Fibroblast of peridontal ligament (primary cell): ENCODE results near the gene RBBP8.
"Not testable (repeated sequence)": the region's sequence is repeated elsewhere in the genome, so short reads cannot be mapped to it uniquely, and the experiment has no call there.

Experiments used
- DNase-seq: peaks from one replicate; pipeline ENCODE4 v3.0.0-alpha.2; 2010; ENCODE audit errors: extremely low read depth

The RBBP8 gene

GRCh38 chr18:22933206-22933965 is at the start of gene RBBP8:
RBBP8 (plus strand) TSS chr18:22933328; CDS start chr18:22936852, 3,524 bp downstream.
- peak; percentile 69 for DNase-seq

GRCh38 chr18:22883827-22884226 is 49.3 kb upstream of the RBBP8 start:
- no peak for DNase-seq

GRCh38 chr18:22885694-22886093 is 47.4 kb upstream of the RBBP8 start:
- DNase-seq, result not testable (repeated sequence)

DNA sequence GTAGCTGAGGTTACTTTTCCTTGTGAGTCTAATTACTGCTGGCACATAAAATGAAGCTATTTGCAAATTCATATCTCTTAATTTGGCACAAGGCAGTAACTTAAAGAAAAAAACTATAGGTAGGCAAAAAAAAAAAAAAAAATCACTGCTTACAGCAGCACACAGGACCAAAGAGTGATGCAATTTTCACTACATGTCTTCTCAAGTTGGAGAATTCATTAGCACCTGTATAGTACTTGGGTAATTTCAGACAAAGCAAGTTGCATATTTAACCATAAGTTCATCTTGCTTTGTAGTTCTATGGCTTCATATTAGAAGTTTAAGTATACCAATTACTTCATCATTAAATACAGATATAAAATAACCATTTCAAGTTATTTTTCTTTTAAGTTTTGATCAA is 33.7 kb upstream of the RBBP8 start:
- no peak for DNase-seq

GRCh38 chr18:22900558-22901238 is 32.4 kb upstream of the RBBP8 start:
- peak; percentile 57 for DNase-seq

- DNase-seq, result no peak
Measured at GRCh38 chr18:22902093-22902492, 31.0 kb upstream of the RBBP8 start.

- not testable (repeated sequence) for DNase-seq
Measured at GRCh38 chr18:22903248-22903647, 29.9 kb upstream of the RBBP8 start.

- DNase-seq, result no peak
Measured at GRCh38 chr18:22912149-22912548, 21.0 kb upstream of the RBBP8 start.

DNA sequence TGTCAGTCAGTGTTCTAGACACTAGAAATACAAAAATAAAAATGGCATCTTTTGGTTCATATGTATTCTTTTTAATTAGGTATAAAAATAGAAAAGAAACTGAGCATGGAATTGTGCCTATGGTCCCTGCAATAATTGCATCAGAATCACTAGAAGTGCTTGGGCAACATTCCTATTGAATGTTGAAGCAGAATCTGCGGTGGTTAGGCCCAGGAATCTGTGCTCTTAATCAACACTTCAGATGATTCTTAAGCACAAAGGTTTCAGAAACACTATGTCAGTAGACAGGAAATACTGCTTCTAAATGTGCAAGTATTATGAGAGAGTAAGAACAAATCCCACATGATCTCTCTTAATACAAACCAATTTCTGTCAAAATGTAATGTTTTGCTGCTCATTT is 20.3 kb upstream of the RBBP8 start:
- peak; percentile 51 for DNase-seq

DNA sequence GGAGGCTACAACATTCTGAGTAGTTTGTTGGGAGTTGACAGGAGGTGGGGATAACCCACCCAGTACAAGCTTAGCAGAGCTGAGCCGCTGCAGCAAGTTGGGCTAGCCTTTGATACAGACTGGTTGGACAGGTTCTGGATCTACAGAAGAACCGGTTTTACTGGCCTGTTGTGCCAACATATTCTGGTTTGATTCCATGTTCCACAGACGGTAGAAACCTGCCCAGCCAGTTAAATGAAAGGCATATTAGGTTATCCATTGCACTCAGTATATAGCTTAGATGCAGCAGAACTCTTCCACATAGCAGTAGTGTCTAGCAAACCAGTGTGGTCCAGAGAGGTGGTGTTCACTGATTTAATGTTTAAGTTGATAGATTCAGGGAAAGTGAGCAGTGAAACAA is 19.3 kb upstream of the RBBP8 start:
- DNase-seq, result no peak

DNA sequence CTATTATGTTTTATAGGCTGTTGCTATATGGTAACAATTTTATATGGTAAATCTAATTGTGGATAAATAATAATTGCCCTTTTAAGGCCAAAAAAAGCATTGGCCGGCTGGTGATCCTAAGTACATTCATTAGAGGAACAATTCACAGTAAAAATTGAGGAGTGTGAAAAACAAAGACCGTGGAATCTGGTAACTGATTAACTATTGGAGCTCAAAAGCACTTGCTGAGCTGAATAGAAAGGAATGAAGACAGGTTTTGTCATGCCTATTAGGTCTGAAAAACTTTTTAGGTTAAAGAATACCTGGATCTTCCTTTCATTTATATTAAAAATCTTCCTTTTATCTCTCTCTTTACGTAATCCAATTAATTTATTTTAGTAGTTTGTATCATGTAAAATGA is 18.5 kb upstream of the RBBP8 start:
- no peak for DNase-seq

DNA sequence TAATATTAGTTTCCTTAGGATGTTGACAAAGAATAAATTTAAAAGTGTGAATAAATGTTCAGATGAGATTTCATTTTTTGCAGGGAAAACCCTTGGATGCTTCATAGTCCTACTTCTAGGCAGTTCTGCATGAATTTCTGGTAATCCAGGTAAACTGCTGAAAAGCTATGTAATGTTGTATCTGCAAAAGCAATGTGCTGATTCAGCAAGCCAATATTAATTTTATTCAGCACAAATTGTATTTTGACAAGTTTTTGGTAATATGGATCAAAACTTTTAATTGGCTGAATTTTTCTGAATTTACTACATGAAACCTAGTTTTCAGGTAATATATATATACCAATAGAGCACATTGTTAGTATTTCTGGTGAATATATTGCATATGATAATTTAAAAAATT is 17.8 kb upstream of the RBBP8 start:
- no peak for DNase-seq

GRCh38 chr18:22921772-22922171 is 11.4 kb upstream of the RBBP8 start:
- DNase-seq, result no peak

DNA sequence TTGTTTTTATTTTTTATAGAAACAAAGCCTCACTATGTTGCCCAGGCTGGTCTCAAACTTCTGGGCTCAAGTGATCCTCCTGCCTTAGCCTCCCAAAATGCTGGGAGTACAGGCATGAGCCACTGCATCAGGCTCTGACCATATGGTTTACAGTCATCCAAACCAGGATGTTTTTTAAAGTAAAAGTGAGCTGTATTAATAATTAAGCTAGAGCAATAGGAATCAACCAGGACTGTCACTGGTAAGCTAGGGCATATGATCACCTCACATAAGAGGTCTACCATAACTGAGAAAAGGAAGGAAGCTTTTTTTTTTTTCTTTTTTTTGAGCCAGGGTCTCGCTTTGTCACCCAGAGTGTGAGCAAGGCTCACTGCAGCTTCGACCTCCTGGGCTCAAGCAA is 8.5 kb upstream of the RBBP8 start:
- no peak for DNase-seq

GRCh38 chr18:22926454-22926853 is 6.7 kb upstream of the RBBP8 start:
- no peak for DNase-seq

GRCh38 chr18:22928339-22928738 is 4.8 kb upstream of the RBBP8 start:
- no peak for DNase-seq

DNA sequence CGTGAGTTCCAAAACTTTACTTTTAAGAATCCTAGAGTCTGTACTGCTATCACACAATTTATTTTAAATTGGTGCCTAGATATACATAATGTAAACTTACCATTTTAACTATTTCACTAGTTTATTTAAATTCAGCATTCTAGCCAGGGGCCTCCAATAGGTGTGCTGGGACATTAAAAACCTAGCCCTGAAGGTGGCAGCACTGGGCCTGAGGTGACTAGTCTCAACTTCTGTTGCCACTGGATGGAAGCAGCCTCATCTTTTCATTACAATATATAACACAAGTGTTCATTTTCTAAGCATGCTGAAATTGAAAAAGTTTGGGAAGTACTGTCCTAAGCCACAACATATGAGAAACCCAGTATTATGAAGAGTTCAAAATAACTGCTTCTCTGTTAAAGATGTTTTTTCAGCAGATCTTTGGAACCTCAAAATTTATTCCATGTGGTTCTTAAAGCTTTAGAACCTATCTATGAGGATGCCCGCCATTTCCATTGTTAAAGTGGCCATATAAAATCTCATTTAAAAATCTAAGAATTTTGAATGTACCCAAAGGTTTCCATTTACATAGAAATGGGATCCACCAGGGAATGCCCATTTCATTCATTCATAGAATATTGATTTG is 2.9 kb upstream of the RBBP8 start:
- DNase-seq, result peak; percentile 73

- DNase-seq, result no peak
Measured at GRCh38 chr18:22932885-22933205, 283 bp upstream of the RBBP8 start.

DNA sequence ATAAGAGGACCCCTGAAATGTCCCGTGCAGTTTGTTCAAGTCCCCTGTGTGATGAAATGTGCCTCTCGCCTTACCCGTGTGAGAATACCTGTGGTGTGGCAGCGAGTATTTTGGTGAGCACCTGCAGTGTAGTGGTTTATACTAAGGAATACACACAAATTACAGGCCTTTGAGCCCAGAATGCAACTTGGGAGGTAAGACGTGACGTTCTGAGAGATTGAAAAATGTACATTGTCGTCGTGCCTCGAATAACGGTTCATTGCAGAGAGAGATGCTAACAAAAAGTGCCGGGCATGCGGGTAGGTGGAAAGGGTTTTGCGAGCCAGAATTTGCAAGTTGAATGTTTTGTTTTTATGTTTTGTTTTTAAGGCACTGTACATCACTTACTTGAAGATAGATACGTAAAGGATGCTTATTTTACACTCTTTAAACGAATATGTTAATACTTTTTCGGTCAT is 867 bp downstream of the RBBP8 start:
- DNase-seq, result no peak

DNA sequence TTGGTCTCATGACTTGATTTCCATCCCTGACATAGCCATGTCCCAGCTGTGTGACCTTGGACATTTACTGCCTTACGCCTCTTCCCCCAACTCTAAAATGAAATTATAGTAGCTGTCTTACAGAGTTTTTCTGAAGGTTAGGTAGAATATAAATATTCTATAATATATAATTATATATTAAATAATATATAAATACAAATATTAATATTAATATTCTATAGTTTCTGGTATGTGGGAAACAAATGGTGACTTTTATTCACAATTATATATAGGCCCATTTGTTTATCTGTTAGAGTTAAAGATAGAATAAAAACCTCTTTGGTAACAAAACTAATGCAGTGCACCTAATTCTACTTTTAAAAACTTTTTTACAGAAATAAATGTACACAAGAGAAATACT is 1.7 kb downstream of the RBBP8 start:
- DNase-seq, result no peak

DNA sequence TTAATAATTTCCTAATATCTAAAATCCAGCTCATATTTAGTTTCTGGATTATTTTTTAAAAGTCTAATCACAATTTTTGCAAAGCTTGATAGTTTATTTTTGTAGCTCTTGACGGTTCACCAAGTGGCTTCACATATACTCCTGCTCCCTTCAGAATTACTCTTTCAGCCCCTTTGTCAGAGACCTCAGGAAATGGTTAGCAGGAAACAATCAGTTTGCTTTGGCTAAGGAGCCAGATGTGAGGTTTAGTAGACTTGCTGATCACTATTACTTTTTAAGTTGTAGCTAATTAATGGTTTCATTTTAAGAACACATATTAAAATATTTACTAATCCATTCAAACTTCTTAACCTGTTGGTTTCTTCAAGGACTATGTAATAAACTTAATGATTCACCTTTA is 2.3 kb downstream of the RBBP8 start:
- DNase-seq, result no peak

GRCh38 chr18:22936515-22936914 is 3.4 kb downstream of the RBBP8 start:
- DNase-seq, result no peak

DNA sequence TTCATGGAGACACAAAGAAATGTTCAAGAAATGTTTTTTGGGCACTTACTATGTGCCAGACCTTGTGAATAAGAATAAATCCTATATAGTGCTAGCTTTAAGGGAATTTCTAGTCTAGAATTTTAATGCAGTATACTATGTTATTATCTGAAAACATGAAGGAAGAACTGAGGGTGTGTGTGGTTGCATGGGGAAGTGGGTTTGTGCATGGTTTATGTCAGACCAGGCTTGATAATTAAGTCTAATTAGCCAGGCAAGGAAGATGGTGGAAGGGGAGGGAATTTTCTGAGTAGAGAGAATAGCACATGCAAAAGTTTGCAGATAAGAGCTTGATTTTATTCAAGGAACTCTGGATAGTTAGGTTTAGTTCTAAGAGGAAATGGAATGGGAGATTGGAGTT is 6.5 kb downstream of the RBBP8 start:
- no peak for DNase-seq
